HepG2 (cell line): ENCODE measurements around the gene ABCG4. TPM values are rescaled to one million over a fixed set of nuclear protein-coding genes. Genes with fewer than 3 reads are reported as not detected.

ENCODE experiments used
- NR3C1 ChIP-seq: sonication (generic); formaldehyde crosslinking; IDR thresholded peaks from 2 replicates; pipeline ENCODE4 v1.4.0; 2020; ENCODE audit warnings: missing genetic modification reagents
- PLRG1 ChIP-seq: fragments of 450-650 bp; conservative IDR thresholded peaks from 2 replicates; pipeline ENCODE4 v1.6.1; 2016
- SOX6 ChIP-seq, 2 experiments: fragments of 450-650 bp in 1 of 2; sonication (generic) in 1 of 2; formaldehyde crosslinking in 1 of 2; IDR thresholded peaks; 2 replicates each; pipeline versions ENCODE4 v1.4.0 to v1.6.1; 2017 to 2020; ENCODE audit warnings: antibody characterized with exemption in 1 of 2, mild to moderate bottlenecking in 1 of 2, missing genetic modification reagents in 1 of 2
- ZNF207 ChIP-seq: fragments of 450-650 bp; IDR thresholded peaks from 2 replicates; pipeline ENCODE4 v1.6.1; 2016; ENCODE audit warnings: antibody characterized with exemption, borderline replicate concordance
- ZNF709 ChIP-seq: sonication (generic); formaldehyde crosslinking; IDR thresholded peaks from 2 replicates; pipeline ENCODE4 v1.5.0; 2020; ENCODE audit warnings: mild to moderate bottlenecking, missing genetic modification reagents
- ZNF790 ChIP-seq: sonication (generic); formaldehyde crosslinking; IDR thresholded peaks from 2 replicates; pipeline ENCODE4 v1.8.0; 2022; ENCODE audit warnings: missing genetic modification reagents, mild to moderate bottlenecking, borderline replicate concordance
- ZNF839 ChIP-seq: sonication (generic); formaldehyde crosslinking; IDR thresholded peaks from 2 replicates; pipeline ENCODE4 v1.4.0; 2020; ENCODE audit warnings: missing genetic modification reagents, mild to moderate bottlenecking, borderline replicate concordance
- polyA plus RNA-seq, 8 experiments: library from polyadenylated mRNA; depleted of rRNA in 3 of 8; stranded (reverse) in 7 of 8; unstranded in 1 of 8; fragments of >200 nt; fragmentation: Illumina TruSeq in 4 of 8; extraction: Trizol in 4 of 8; gene quantifications; 2 replicates each; pipeline versions ENCODE4 v1.2.1 to v1.2.3, GENCODE V29; 2011 to 2016; ENCODE audit warnings: low read depth in 4 of 8, missing spikeins in 1 of 8, mixed read lengths in 1 of 8; ENCODE audit not compliant: insufficient read depth in 1 of 8
- total RNA-seq, 5 experiments: library from RNA; depleted of rRNA; stranded (reverse); fragments of >200 nt; fragmentation: Illumina TruSeq; extraction: Trizol; gene quantifications; 2 replicates each; pipeline ENCODE4 v1.2.3, GENCODE V29; 2016; ENCODE audit warnings: low read depth in 1 of 5
- TF ChIP-seq, protein P1 (sequence below): sonication (generic); formaldehyde crosslinking; IDR thresholded peaks from 2 replicates; pipeline ENCODE4 v1.5.0; 2020; ENCODE audit warnings: missing genetic modification reagents, mild to moderate bottlenecking, borderline replicate concordance
- TF ChIP-seq, protein P2 (sequence below): IDR thresholded peaks from 2 replicates; pipeline ENCODE4 v1.6.1; 2016; ENCODE audit warnings: control low read depth
- TF ChIP-seq, protein P3 (sequence below): sonication (generic); formaldehyde crosslinking; IDR thresholded peaks from 2 replicates; pipeline ENCODE4 v1.4.0; 2020; ENCODE audit warnings: low read depth, mild to moderate bottlenecking, missing genetic modification reagents

ABCG4 gene
- total and polyA plus RNA-seq, 2 of the 13 experiments (the other 11 are each of a cell fraction or from before 2014, with no cell fraction given), result not detected

DNA sequence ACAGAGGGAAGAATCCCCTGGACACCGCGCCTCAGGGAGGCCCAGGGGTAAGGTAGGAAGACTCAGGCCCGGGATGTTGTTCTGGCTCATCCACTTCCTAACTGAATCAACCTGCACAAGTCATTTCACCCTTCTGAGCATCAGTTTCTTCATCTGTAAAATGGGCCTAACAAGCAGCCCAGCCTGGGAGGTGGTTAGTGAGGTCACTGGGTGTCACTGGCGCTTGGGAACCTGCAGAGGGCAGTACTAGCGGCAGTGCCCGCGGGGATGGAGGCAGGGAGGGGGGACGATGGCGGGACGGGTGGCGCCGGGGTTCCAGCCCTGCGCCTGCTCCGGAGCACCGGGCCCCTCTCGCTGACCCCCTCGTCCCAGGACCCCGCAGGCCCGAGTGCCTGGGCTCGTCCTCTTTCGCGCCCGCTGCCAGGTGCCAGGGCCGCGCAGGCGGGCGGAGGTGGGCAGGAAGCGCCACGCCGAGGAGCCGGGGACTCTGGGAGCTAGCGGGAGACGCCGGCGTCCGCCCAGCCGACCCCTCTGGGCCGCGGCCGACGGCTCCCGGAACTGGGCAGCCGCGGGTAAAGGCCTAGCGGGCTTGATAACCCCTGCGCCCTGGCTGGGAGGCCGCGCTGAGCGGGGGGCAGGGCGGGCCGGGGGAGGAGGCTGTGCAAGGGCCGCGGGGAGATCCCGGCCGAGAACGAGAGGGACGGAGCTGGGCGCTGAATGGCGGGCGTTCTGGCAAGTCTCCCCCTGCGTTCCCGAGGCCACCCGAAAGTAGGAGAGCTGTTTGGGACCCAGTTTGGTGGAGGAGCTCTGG, 19.8 kb downstream of the ABCG4 start, which contains the start of gene NLRX1 (continued):
- TF ChIP-seq, protein P1, sequence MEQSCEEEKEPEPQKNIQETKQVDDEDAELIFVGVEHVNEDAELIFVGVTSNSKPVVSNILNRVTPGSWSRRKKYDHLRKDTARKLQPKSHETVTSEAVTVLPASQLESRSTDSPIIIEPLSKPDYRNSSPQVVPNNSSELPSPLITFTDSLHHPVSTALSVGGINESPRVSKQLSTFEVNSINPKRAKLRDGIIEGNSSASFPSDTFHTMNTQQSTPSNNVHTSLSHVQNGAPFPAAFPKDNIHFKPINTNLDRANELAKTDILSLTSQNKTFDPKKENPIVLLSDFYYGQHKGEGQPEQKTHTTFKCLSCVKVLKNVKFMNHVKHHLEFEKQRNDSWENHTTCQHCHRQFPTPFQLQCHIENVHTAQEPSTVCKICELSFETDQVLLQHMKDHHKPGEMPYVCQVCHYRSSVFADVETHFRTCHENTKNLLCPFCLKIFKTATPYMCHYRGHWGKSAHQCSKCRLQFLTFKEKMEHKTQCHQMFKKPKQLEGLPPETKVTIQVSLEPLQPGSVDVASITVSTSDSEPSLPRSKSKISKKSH (CRISPR knock-in tag), result no peak
- TF ChIP-seq SOX6 (IDR thresholded peaks at IDR 0.05), result no peak
- TF ChIP-seq SOX6 (CRISPR knock-in tag; IDR thresholded peaks at IDR 0.05), result no peak
- TF ChIP-seq ZNF709 (CRISPR knock-in tag), result peak; percentile 31; the same call in 1 of the 2 replicates
- TF ChIP-seq ZNF839 (CRISPR knock-in tag), result no peak
- TF ChIP-seq NR3C1 (CRISPR knock-in tag), result no peak
- TF ChIP-seq ZNF207, result no peak
- TF ChIP-seq, protein P2, sequence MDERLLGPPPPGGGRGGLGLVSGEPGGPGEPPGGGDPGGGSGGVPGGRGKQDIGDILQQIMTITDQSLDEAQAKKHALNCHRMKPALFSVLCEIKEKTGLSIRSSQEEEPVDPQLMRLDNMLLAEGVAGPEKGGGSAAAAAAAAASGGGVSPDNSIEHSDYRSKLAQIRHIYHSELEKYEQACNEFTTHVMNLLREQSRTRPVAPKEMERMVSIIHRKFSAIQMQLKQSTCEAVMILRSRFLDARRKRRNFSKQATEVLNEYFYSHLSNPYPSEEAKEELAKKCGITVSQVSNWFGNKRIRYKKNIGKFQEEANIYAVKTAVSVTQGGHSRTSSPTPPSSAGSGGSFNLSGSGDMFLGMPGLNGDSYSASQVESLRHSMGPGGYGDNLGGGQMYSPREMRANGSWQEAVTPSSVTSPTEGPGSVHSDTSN (CRISPR knock-in tag), result no peak
- TF ChIP-seq, protein P3, sequence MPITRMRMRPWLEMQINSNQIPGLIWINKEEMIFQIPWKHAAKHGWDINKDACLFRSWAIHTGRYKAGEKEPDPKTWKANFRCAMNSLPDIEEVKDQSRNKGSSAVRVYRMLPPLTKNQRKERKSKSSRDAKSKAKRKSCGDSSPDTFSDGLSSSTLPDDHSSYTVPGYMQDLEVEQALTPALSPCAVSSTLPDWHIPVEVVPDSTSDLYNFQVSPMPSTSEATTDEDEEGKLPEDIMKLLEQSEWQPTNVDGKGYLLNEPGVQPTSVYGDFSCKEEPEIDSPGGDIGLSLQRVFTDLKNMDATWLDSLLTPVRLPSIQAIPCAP (CRISPR knock-in tag), result no peak
- no peak for TF ChIP-seq PLRG1
- no peak for TF ChIP-seq ZNF790 (CRISPR knock-in tag)
